ENCODE measurements around the gene COBLL1. TPM values are rescaled to one million over a fixed set of nuclear protein-coding genes. Genes with fewer than 3 reads are reported as not detected.

COBLL1 gene
- total and polyA plus RNA-seq, 2 donors (not counting 1 experiment from before 2014, with no cell fraction given) = 10.1 to 11.9 TPM

DNA sequence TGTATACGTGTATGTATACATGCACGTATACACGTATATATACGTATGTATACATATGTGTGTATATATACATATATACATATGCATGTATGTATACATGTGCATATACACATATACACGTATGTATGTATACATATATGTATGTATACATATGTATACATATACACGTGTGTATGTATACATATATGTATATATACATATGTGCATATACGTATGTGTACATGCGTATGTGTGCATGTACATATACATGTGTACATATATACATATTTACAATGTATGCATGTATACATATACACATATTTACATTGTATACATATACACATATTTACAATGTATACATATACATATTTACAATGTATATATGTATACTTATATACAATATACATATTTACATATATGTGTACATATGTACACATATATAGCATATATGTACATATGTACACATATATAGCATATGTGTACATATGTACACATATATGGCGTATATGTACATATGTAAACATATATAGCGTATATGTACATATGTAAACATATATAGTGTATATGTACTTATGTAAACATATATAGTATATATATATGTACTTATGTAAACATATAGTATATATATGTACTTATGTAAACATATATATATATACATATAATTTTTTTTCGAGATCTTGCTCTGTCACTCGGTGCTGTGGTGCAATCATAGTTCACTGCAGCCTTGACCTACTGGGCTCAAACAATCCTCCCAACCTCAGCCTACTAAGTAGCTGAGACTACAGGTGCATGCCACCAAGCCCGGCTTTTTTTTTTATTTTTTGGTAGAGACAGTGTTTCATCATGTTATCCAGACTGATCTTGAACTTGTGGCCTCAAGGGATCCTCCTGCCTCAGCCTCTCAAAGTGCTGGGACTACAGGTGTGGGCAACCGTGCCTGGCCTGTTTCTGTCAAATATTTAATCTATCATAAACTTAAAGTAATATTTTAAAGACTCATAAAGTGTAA is 23.2 kb downstream of the COBLL1 start:
- H3K27ac ChIP-seq (ENCODE audit: insufficient read depth, low read length) = no peak overlapping the region
- no peaks in the 10 kb centered on the region for H4K20me1 ChIP-seq (ENCODE audit: control insufficient read depth, extremely low read depth, insufficient read depth, low read length)
- no peak for TF ChIP-seq EZH2 (IDR thresholded peaks at IDR 0.05; ENCODE audit: low read length, missing control alignments)
- no peak overlapping the region for H2AFZ ChIP-seq (ENCODE audit: low read length)
- no peak overlapping the region for H3K4me2 ChIP-seq (ENCODE audit: extremely low read depth, insufficient read depth, low read length)
- no peak overlapping the region for H3K4me3 ChIP-seq (replicated peaks in 1 of 4; ENCODE audit: control extremely low read depth in 1 of 4, insufficient read depth in 1 of 4, low read depth in 3 of 4, low read length in 4 of 4)
- H3K4me1 ChIP-seq (ENCODE audit: control insufficient read depth, extremely low read depth, insufficient read depth, low read length) = no peaks in the 10 kb centered on the region
- H3K36me3 ChIP-seq (ENCODE audit: control insufficient read depth, insufficient read depth, low read length) = no peaks in the 10 kb centered on the region
- DNase-seq (ENCODE audit: low read depth in 2 of 2) = no peak
- H3K79me2 ChIP-seq (ENCODE audit: control insufficient read depth, insufficient read depth, low read length) = no peaks in the 10 kb centered on the region
- H3K9me3 ChIP-seq (ENCODE audit: control insufficient read depth, insufficient read depth, low read depth, low read length) = no peaks in the 10 kb centered on the region
- H3K27me3 ChIP-seq (ENCODE audit: control insufficient read depth, insufficient read depth, low read length) = no peaks in the 10 kb centered on the region
- no peak overlapping the region for H3K9ac ChIP-seq (ENCODE audit: insufficient read depth, low read length)

GRCh38 chr2:164816900-164817299 is 24.7 kb downstream of the COBLL1 start:
- no peak for TF ChIP-seq EZH2 (IDR thresholded peaks at IDR 0.05; ENCODE audit: low read length, missing control alignments)
- no peak overlapping the region for H3K9ac ChIP-seq (ENCODE audit: insufficient read depth, low read length)
- no peak overlapping the region for H2AFZ ChIP-seq (ENCODE audit: low read length)

GRCh38 chr2:164816046-164816445 is 25.6 kb downstream of the COBLL1 start:
- no peak overlapping the region for H3K4me3 ChIP-seq (replicated peaks in 1 of 4; ENCODE audit: control extremely low read depth in 1 of 4, insufficient read depth in 1 of 4, low read depth in 3 of 4, low read length in 4 of 4)
- H3K27ac ChIP-seq (ENCODE audit: insufficient read depth, low read length) = no peak overlapping the region
- H3K9ac ChIP-seq (ENCODE audit: insufficient read depth, low read length) = no peak overlapping the region
- no peak for TF ChIP-seq EZH2 (IDR thresholded peaks at IDR 0.05; ENCODE audit: low read length, missing control alignments)
- TF ChIP-seq, protein P1, sequence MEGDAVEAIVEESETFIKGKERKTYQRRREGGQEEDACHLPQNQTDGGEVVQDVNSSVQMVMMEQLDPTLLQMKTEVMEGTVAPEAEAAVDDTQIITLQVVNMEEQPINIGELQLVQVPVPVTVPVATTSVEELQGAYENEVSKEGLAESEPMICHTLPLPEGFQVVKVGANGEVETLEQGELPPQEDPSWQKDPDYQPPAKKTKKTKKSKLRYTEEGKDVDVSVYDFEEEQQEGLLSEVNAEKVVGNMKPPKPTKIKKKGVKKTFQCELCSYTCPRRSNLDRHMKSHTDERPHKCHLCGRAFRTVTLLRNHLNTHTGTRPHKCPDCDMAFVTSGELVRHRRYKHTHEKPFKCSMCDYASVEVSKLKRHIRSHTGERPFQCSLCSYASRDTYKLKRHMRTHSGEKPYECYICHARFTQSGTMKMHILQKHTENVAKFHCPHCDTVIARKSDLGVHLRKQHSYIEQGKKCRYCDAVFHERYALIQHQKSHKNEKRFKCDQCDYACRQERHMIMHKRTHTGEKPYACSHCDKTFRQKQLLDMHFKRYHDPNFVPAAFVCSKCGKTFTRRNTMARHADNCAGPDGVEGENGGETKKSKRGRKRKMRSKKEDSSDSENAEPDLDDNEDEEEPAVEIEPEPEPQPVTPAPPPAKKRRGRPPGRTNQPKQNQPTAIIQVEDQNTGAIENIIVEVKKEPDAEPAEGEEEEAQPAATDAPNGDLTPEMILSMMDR (conservative IDR thresholded peaks at IDR 0.05 in 1 of 2, IDR thresholded peaks at IDR 0.05 in 1 of 2; ENCODE audit: low read depth in 1 of 2, low read length in 2 of 2) = no peak
- H3K4me2 ChIP-seq (ENCODE audit: extremely low read depth, insufficient read depth, low read length) = no peak overlapping the region
- no peaks in the 10 kb centered on the region for H3K36me3 ChIP-seq (ENCODE audit: control insufficient read depth, insufficient read depth, low read length)
- peak in 1 of 2 donors; percentile 12 for DNase-seq (ENCODE audit: low read depth in 2 of 2)
- H2AFZ ChIP-seq (ENCODE audit: low read length) = no peak overlapping the region
- H4K20me1 ChIP-seq (ENCODE audit: control insufficient read depth, extremely low read depth, insufficient read depth, low read length) = no peaks in the 10 kb centered on the region
- H3K4me1 ChIP-seq (ENCODE audit: control insufficient read depth, extremely low read depth, insufficient read depth, low read length) = no peaks in the 10 kb centered on the region
- H3K79me2 ChIP-seq (ENCODE audit: control insufficient read depth, insufficient read depth, low read length) = no peaks in the 10 kb centered on the region
- H3K27me3 ChIP-seq (ENCODE audit: control insufficient read depth, insufficient read depth, low read length) = no peaks in the 10 kb centered on the region
- H3K9me3 ChIP-seq (ENCODE audit: control insufficient read depth, insufficient read depth, low read depth, low read length) = no peaks in the 10 kb centered on the region

More at GRCh38 chr2:164816900-164817299, 24.7 kb downstream of the COBLL1 start:
- Histone ChIP-seq H3K36me3 (ENCODE audit: control insufficient read depth, insufficient read depth, low read length) (no peaks in the 10 kb centered on the region), H3K4me1 (ENCODE audit: control insufficient read depth, extremely low read depth, insufficient read depth, low read length) (no peaks in the 10 kb centered on the region), H3K4me3 (replicated peaks in 1 of 4; ENCODE audit: control extremely low read depth in 1 of 4, insufficient read depth in 1 of 4, low read depth in 3 of 4, low read length in 4 of 4) (no peak overlapping the region), H3K27ac (ENCODE audit: insufficient read depth, low read length) (no peak overlapping the region), H3K4me2 (ENCODE audit: extremely low read depth, insufficient read depth, low read length) (no peak overlapping the region), H3K79me2 (ENCODE audit: control insufficient read depth, insufficient read depth, low read length) (no peaks in the 10 kb centered on the region), H4K20me1 (ENCODE audit: control insufficient read depth, extremely low read depth, insufficient read depth, low read length) (no peaks in the 10 kb centered on the region), H3K27me3 (ENCODE audit: control insufficient read depth, insufficient read depth, low read length) (no peaks in the 10 kb centered on the region), H3K9me3 (ENCODE audit: control insufficient read depth, insufficient read depth, low read depth, low read length) (no peaks in the 10 kb centered on the region)
- no peak for DNase-seq (ENCODE audit: low read depth in 2 of 2)

Measured in fibroblast of lung (primary cell).